Peyer's patch (tissue), 4 donors: Measurements from ENCODE around the gene LEF1. TPM values are rescaled to one million over a fixed set of nuclear protein-coding genes. Genes with fewer than 3 reads are reported as not detected.
A peak's percentile ranks its signal among the peaks of the same experiment; 100 is the strongest.

ENCODE experiments used
- DNase-seq, 3 donors: peaks; one replicate each; pipeline ENCODE4 v3.0.0-alpha.2; 2017 to 2019
- H3K27ac ChIP-seq, 4 donors: fragments of 200-600 bp; sonication (generic); one replicate each; pipeline ENCODE4 v1.5.1; 2016 to 2019
- H3K27me3 ChIP-seq, 2 donors: fragments of 200-600 bp; sonication (generic); one replicate each; pipeline ENCODE4 v1.5.1; 2019
- H3K36me3 ChIP-seq, 3 donors: fragments of 200-600 bp; sonication (generic); one replicate each; pipeline ENCODE4 v1.5.1; 2016 to 2019
- H3K4me1 ChIP-seq, 4 donors: fragments of 200-600 bp; sonication (generic); one replicate each; pipeline ENCODE4 v1.5.1; 2016 to 2019
- H3K4me3 ChIP-seq, 4 donors: fragments of 200-600 bp; sonication (generic); 1 replicate in 3 of 4; 2 replicates in 1 of 4; pipeline ENCODE4 v1.5.1; 2016 to 2019; ENCODE audit warnings: mild to moderate bottlenecking in 1 of 4
- H3K9me3 ChIP-seq, 4 donors: fragments of 200-600 bp; sonication (generic); one replicate each; pipeline ENCODE4 v1.5.1; 2016 to 2019; ENCODE audit warnings: mild to moderate bottlenecking in 1 of 4
- CTCF ChIP-seq, 6 experiments: fragments of 450-650 bp in 4 of 6; fragments of 200-600 bp in 2 of 6; sonication (generic) in 1 of 6; IDR thresholded peaks; one replicate each; pipeline ENCODE4 v1.5.1; 2017 to 2019; ENCODE audit warnings: antibody characterized with exemption in 6 of 6, mild to moderate bottlenecking in 3 of 6, moderate library complexity in 1 of 6
- POLR2A ChIP-seq, 2 donors: fragments of 450-650 bp; IDR thresholded peaks; one replicate each; pipeline ENCODE4 v1.5.1; 2017; ENCODE audit warnings: antibody characterized with exemption in 2 of 2, mild to moderate bottlenecking in 2 of 2, moderate library complexity in 2 of 2
- total RNA-seq, 4 donors: library from RNA; depleted of rRNA; stranded (reverse); fragments of >200 nt; gene quantifications; one replicate each; pipeline ENCODE4 v1.1.0, GENCODE V29; 2016

The LEF1 gene
- total RNA-seq, 4 donors from 2014 or later = 0.53 to 34.7 (median 4.4) TPM

GRCh38 chr4:108003982-108004515 lies 164.7 kb downstream of the LEF1 start:
- H3K27me3 ChIP-seq = no peaks in the 10 kb centered on the region
- H3K9me3 ChIP-seq = no peaks in the 10 kb centered on the region
- no peak for DNase-seq
- H3K4me1 ChIP-seq = no peaks in the 10 kb centered on the region
- H3K36me3 ChIP-seq = no peaks in the 10 kb centered on the region
- TF ChIP-seq CTCF (IDR thresholded peaks at IDR 0.05) (no peak), POLR2A (IDR thresholded peaks at IDR 0.05) (no peak)
- no peak overlapping the region for H3K4me3 ChIP-seq
- no peak overlapping the region for H3K27ac ChIP-seq

DNA sequence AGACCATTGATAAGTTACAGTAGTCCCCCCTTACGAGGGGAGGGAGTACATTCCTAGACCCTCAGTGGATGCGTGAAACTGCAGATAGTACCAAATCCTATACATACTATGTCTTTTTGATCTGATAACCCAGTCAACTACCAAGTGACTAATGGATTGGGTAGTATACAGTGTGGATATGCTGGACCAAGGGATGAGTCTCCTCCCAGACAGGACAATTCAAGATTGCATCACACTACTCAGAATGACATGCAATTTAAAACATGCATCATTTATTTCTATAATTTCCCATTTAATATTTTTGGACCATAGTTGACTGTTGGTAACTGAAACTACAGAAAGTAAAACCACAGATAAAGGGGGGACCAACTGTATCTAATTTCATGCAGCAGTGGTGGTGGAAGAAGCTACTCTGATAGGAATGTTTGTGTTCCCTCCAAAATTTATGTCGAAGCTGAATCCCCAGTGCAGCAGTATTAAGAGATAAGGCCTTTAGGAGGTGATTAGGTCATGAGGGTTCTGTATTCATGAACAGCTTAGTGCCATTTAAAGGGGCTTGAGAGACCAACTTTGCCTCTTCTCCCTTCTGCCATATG lies 167.1 kb downstream of the LEF1 start:
- Histone ChIP-seq H3K27ac (no peak overlapping the region), H3K4me3 (no peak overlapping the region), H3K27me3 (no peaks in the 10 kb centered on the region), H3K9me3 (no peaks in the 10 kb centered on the region), H3K36me3 (no peaks in the 10 kb centered on the region), H3K4me1 (peaks cover 0 to 5% (median 0%) of the 10 kb centered on the region in 4 donors)
- no peak for TF ChIP-seq CTCF (IDR thresholded peaks at IDR 0.05)
- no peak for TF ChIP-seq POLR2A (IDR thresholded peaks at IDR 0.05)
- DNase-seq = no peak

DNA sequence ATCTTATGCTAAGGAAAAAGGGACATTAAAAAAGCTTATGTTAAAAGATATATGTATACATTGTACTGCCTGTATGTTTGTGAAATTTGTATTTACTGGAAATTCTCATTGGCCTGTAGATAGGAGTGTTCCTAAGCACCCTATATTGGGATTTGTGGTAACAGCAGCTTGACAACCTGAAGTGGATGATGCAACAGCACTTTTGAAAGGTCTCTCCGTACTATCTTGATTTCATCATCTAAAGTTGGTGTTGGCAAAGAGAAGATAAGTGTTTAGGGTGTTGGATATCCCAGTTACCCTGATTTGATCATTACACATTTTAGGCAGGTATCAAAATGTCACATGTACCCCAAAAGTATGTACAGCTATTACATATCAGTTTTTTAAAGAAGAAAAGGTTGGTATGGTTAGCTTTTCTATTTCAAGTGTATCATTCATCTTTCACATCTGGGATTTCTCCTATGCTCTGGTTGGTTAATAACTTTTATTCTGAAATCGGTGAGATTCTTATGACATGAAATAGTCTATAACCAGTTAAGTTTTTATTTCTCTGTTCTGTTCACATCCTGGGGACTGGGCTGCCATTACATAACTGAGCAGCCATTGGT lies 168.7 kb downstream of the LEF1 start:
- H3K36me3 ChIP-seq = no peaks in the 10 kb centered on the region
- no peaks in the 10 kb centered on the region for H3K9me3 ChIP-seq
- peak overlapping the region in 1 of 4 donors; percentile 80 for H3K27ac ChIP-seq
- no peak for DNase-seq
- H3K4me1 ChIP-seq = peaks cover 0 to 5% (median 0%) of the 10 kb centered on the region in 4 donors
- TF ChIP-seq POLR2A (IDR thresholded peaks at IDR 0.05) (no peak), CTCF (IDR thresholded peaks at IDR 0.05) (no peak)
- H3K27me3 ChIP-seq = no peaks in the 10 kb centered on the region
- no peak overlapping the region for H3K4me3 ChIP-seq

GRCh38 chr4:107997794-107998193 lies 170.9 kb downstream of the LEF1 start:
- Histone ChIP-seq H3K4me1 (peaks cover 0 to 19% (median 8%) of the 10 kb centered on the region in 4 donors), H3K27ac (peak overlapping the region in 2 of 4 donors; percentile 2 to 80)

More at GRCh38 chr4:107997794-107998193, 170.9 kb downstream of the LEF1 start:
- no peaks in the 10 kb centered on the region for H3K27me3 ChIP-seq
- H3K36me3 ChIP-seq = no peaks in the 10 kb centered on the region
- no peak overlapping the region for H3K4me3 ChIP-seq
- no peaks in the 10 kb centered on the region for H3K9me3 ChIP-seq
- DNase-seq = no peak
- no peak for TF ChIP-seq CTCF (IDR thresholded peaks at IDR 0.05)
- no peak for TF ChIP-seq POLR2A (IDR thresholded peaks at IDR 0.05)

Other genes starting within 250 kb of the LEF1 start
- 10 to 100 TPM in 2 of 4 donors, 1 to 10 TPM in 2; 4.9 to 14.9 (median 7.7) TPM for gene CYP2U1, start 237.4 kb downstream of the LEF1 start, total RNA-seq
- gene HADH, start 179.0 kb downstream of the LEF1 start, total RNA-seq = 100 to 1,000 TPM; 110 to 173 (median 131) TPM